H1 (cell line): ENCODE data around the gene TTC38. TPM values are rescaled to one million over a fixed set of nuclear protein-coding genes. Genes with fewer than 3 reads are reported as not detected.

ENCODE experiments used
- ATF3 ChIP-seq: IDR thresholded peaks from 2 replicates; pipeline ENCODE4 v1.6.1; 2011; ENCODE audit warnings: low read depth, mild to moderate bottlenecking, low read length; ENCODE audit not compliant: insufficient read depth
- CREB1 ChIP-seq: IDR thresholded peaks from 2 replicates; pipeline ENCODE4 v1.6.1; 2012; ENCODE audit warnings: inconsistent platforms
- EP300 ChIP-seq, 2 experiments: IDR thresholded peaks; 1 replicate in 1 of 2; 2 replicates in 1 of 2; pipeline ENCODE4 v1.6.1; 2011 to 2012; ENCODE audit warnings: low read depth in 2 of 2, low read length in 2 of 2, mild to moderate bottlenecking in 2 of 2, borderline replicate concordance in 1 of 2, inconsistent platforms in 1 of 2, moderate library complexity in 1 of 2
- GTF2F1 ChIP-seq: IDR thresholded peaks from 2 replicates; pipeline ENCODE4 v1.6.1; 2012; ENCODE audit warnings: low read depth, low read length, improper control_type of control experiment, borderline replicate concordance
- HDAC6 ChIP-seq: IDR thresholded peaks from one replicate; pipeline ENCODE4 v1.7.1; 2012; ENCODE audit warnings: low read depth, mild to moderate bottlenecking, inconsistent platforms, low read length, moderate library complexity
- JUN ChIP-seq: IDR thresholded peaks from 2 replicates; pipeline ENCODE4 v1.6.1; 2011; ENCODE audit warnings: low read depth, mild to moderate bottlenecking, improper control_type of control experiment, low read length
- NANOG ChIP-seq: IDR thresholded peaks from 2 replicates; pipeline ENCODE4 v1.6.1; 2011; ENCODE audit warnings: low read length, low read depth, mild to moderate bottlenecking, inconsistent platforms; ENCODE audit not compliant: insufficient read depth, poor library complexity, severe bottlenecking
- SAP30 ChIP-seq: fragments of 300-600 bp; sonication (generic); IDR thresholded peaks from 2 replicates; pipeline ENCODE4 v1.7.1; 2012; ENCODE audit warnings: low read length, moderate library complexity, mild to moderate bottlenecking, inconsistent platforms; ENCODE audit not compliant: insufficient read depth, insufficient replicate concordance
- SIN3A ChIP-seq, 2 experiments: IDR thresholded peaks in 1 of 2; conservative IDR thresholded peaks in 1 of 2; 2 replicates each; pipeline ENCODE4 v1.6.1; 2011 to 2012; ENCODE audit warnings: low read length in 2 of 2, improper control_type of control experiment in 1 of 2, low read depth in 1 of 2, mild to moderate bottlenecking in 1 of 2
- SIRT6 ChIP-seq: IDR thresholded peaks from one replicate; pipeline ENCODE4 v1.7.1; 2012; ENCODE audit warnings: low read length, inconsistent platforms
- TBP ChIP-seq: IDR thresholded peaks from 2 replicates; pipeline ENCODE4 v1.6.1; 2011; ENCODE audit warnings: low read depth, low read length, improper control_type of control experiment
- YY1 ChIP-seq: IDR thresholded peaks from 2 replicates; pipeline ENCODE4 v1.6.1; 2011; ENCODE audit warnings: low read depth, mild to moderate bottlenecking, low read length
- polyA plus RNA-seq, 7 experiments: library from polyadenylated mRNA; depleted of rRNA in 3 of 7; stranded (reverse) in 5 of 7; unstranded in 2 of 7; fragments of >200 nt in 5 of 7; fragments of 200-250 nt in 2 of 7; gene quantifications; 1 replicate in 5 of 7; 2 replicates in 1 of 7; 4 replicates in 1 of 7; pipeline versions ENCODE4 v1.2.1 to v1.2.3, GENCODE V29; 2011 to 2013; ENCODE audit warnings: missing spikeins in 2 of 7, mixed read lengths in 2 of 7
- total RNA-seq: library from RNA; stranded (reverse); fragmentation: NEBNext Ultra II Directional; extraction: Animal tissue kit (Norgen Biotek cat#: 25700); gene quantifications from 2 replicates; pipeline ENCODE4 v1.2.1, GENCODE V29; 2021

Gene TTC38
- total and polyA plus RNA-seq, 2 of the 8 experiments (the other 6 are each of a cell fraction or from before 2014, with no cell fraction given) = 25.3 to 34.8 TPM

- TF ChIP-seq SAP30 (no peak), HDAC6 (no peak), YY1 (no peak), NANOG (no peak), SIN3A (conservative IDR thresholded peaks at IDR 0.05 in 1 of 2, IDR thresholded peaks at IDR 0.05 in 1 of 2; ENCODE audit: low read depth in 1 of 2, low read length in 2 of 2) (no peak), ATF3 (no peak), JUN (no peak), GTF2F1 (no peak), EP300 (IDR thresholded peaks at IDR 0.05; ENCODE audit: borderline replicate concordance in 1 of 2, low read depth in 2 of 2, low read length in 2 of 2) (no peak), CREB1 (0 out of 2 replicates have a peak, but pooled peaks have one; percentile 1), SIRT6 (no peak), TBP (peak; percentile 34; the same call in 1 of the 2 replicates)
Observed at GRCh38 chr22:46250035-46250782, 17.6 kb upstream of the TTC38 start, which contains the start of gene CDPF1 (continued).
